A673 (cell line): ENCODE results near the gene ICOS. TPM values are rescaled to one million over a fixed set of nuclear protein-coding genes. Genes with fewer than 3 reads are reported as not detected.

Source experiments
- BruUV-seq: library from RNA; stranded (reverse); fragments of 400-500 nt; replicated peaks from 2 replicates; lab custom pipeline; 2021; lab: Mats Ljungman, UMichigan
- CTCF ChIA-PET: fragments of 300-600 bp; sonication (Branson Sonifier 250); formaldehyde crosslinking; loops from one replicate; lab custom pipeline; 2022; ENCODE audit warnings: antibody characterized with exemption; lab: Charles Lee
- POLR2A ChIA-PET: fragments of 300-600 bp; sonication (Branson Sonifier 250); formaldehyde crosslinking; loops from one replicate; lab custom pipeline; 2022; ENCODE audit warnings: antibody characterized with exemption; ENCODE audit not compliant: low non-redundant PET; lab: Charles Lee
- DNase-seq: peaks from one replicate; pipeline ENCODE4 v3.0.0-alpha.2; 2015; ENCODE audit warnings: low spot score
- H3K27ac ChIP-seq: fragments of 200-600 bp; sonication (generic); 2 replicates; pipeline ENCODE4 v1.5.1; 2016; ENCODE audit warnings: mixed run types, low read depth, mild to moderate bottlenecking, mixed read lengths, antibody characterized with exemption, low read length; ENCODE audit not compliant: poor library complexity, severe bottlenecking
- H3K27me3 ChIP-seq: fragments of 200-600 bp; sonication (generic); replicated peaks from 2 replicates; pipeline ENCODE4 v1.6.1; 2017; ENCODE audit warnings: mixed run types, low read depth, mild to moderate bottlenecking, mixed read lengths, antibody characterized with exemption, low read length; ENCODE audit not compliant: insufficient read depth, poor library complexity
- H3K36me3 ChIP-seq: fragments of 200-600 bp; sonication (generic); 2 replicates; pipeline ENCODE4 v1.6.1; 2016; ENCODE audit warnings: mixed run types, mild to moderate bottlenecking, mixed read lengths, antibody characterized with exemption, low read length; ENCODE audit not compliant: insufficient read depth, poor library complexity, severe bottlenecking
- H3K4me1 ChIP-seq: fragments of 200-600 bp; sonication (generic); 2 replicates; pipeline ENCODE4 v1.6.1; 2017; ENCODE audit warnings: mixed run types, mild to moderate bottlenecking, mixed read lengths, antibody characterized with exemption, low read length; ENCODE audit not compliant: insufficient read depth, poor library complexity, severe bottlenecking
- H3K4me3 ChIP-seq: fragments of 200-600 bp; sonication (generic); 2 replicates; pipeline ENCODE4 v1.5.1; 2016; ENCODE audit warnings: low read depth, mixed run types, mild to moderate bottlenecking, mixed read lengths, low read length; ENCODE audit not compliant: poor library complexity, severe bottlenecking
- H3K9me3 ChIP-seq: fragments of 200-600 bp; sonication (generic); 2 replicates; pipeline ENCODE4 v1.6.1; 2016; ENCODE audit warnings: mixed run types, low read depth, mild to moderate bottlenecking, mixed read lengths, antibody characterized with exemption, low read length; ENCODE audit not compliant: poor library complexity, severe bottlenecking
- CTCF ChIP-seq: fragments of 300-800, 200-600 bp; sonication (generic); conservative IDR thresholded peaks from 2 replicates; pipeline ENCODE4 v1.5.1; 2017; ENCODE audit warnings: low read depth, mild to moderate bottlenecking, antibody characterized with exemption, low read length, moderate library complexity, mixed read lengths
- EZH2 ChIP-seq: fragments of 200-600 bp; sonication (generic); IDR thresholded peaks from 2 replicates; pipeline ENCODE4 v1.6.1; 2017; ENCODE audit warnings: borderline replicate concordance, low read depth, mild to moderate bottlenecking, mixed read lengths, antibody characterized with exemption, low read length; ENCODE audit not compliant: poor library complexity, severe bottlenecking
- intact Hi-C: fragments of 100-400 bp; cut with micrococcal nuclease; formaldehyde crosslinking; loops from one replicate; pipeline ENCODE4 v1.10.0; 2022; ENCODE audit not compliant: unreplicated experiment
- total RNA-seq: library from RNA; stranded (reverse); gene quantifications from 2 replicates; pipeline ENCODE4 v1.2.3, GENCODE V29; 2021

ICOS gene
- total RNA-seq, 1 experiment from 2014 or later: not detected

- TF ChIP-seq CTCF: no peak
- no peak for TF ChIP-seq EZH2
- no TSS peak for BruUV-seq
- CTCF ChIA-PET: no interaction called here
- Histone ChIP-seq H3K27ac (no peak overlapping the region), H3K4me1 (no peaks in the 10 kb centered on the region), H3K4me3 (no peak overlapping the region), H3K9me3 (no peaks in the 10 kb centered on the region), H3K36me3 (no peaks in the 10 kb centered on the region), H3K27me3 (no peaks in the 10 kb centered on the region)
- POLR2A ChIA-PET: no interaction called here
- intact Hi-C loops: no loop called here
- DNase-seq: no peak
Measured at GRCh38 chr2:203889944-203890343, 46.6 kb upstream of the ICOS start.

DNA sequence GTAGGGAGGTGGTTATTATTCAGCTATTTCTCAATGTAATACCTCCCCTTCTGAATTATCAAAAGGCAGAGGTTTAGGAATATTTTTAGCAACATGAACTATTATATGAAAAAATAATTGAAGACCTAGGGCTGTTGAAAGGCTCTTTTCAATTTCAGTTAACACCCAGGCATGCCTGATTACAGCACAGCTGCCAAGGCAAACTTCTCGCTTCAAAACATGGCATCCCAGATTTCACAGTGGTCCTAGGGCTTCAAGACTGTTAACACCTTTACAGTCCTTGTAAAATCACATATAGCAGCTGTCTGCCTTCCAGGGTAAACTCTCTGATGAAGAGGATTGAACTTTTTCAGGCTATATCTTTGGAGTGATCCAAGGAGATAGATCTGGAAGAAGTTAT lies 45.8 kb upstream of the ICOS start:
- no peaks in the 10 kb centered on the region for H3K27me3 ChIP-seq
- H3K9me3 ChIP-seq: no peaks in the 10 kb centered on the region
- POLR2A ChIA-PET: no interaction called here
- BruUV-seq: no TSS peak
- intact Hi-C loops: no loop called here
- no peaks in the 10 kb centered on the region for H3K4me1 ChIP-seq
- CTCF ChIA-PET: no interaction called here
- H3K36me3 ChIP-seq: no peaks in the 10 kb centered on the region
- TF ChIP-seq CTCF: no peak
- no peak for TF ChIP-seq EZH2
- no peak overlapping the region for H3K27ac ChIP-seq
- DNase-seq: no peak
- no peak overlapping the region for H3K4me3 ChIP-seq

DNA sequence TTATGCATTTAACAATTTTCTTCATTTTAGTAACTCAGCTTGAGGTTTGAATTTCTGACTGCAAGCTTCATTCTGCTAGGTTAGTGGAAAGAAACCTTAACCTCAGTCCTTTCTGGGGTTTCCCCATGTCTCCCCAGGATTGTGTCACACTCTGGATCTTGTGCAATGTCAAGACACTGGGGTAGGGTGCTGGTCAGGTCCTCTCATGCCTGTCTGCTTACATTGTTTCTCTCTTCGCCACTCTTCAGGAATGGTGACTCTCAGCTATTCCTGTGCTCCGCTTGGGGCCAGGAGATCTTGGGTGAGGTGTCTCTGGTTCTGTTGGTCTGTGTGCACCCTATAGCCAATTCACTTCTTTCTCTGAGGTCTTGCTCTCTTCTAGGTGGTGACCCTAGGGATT lies 45.1 kb upstream of the ICOS start:
- H3K4me1 ChIP-seq: no peaks in the 10 kb centered on the region
- H3K36me3 ChIP-seq: no peaks in the 10 kb centered on the region
- H3K9me3 ChIP-seq: no peaks in the 10 kb centered on the region
- POLR2A ChIA-PET: no interaction called here
- intact Hi-C loops: no loop called here
- BruUV-seq: no TSS peak
- H3K4me3 ChIP-seq: no peak overlapping the region
- H3K27ac ChIP-seq: no peak overlapping the region
- no peaks in the 10 kb centered on the region for H3K27me3 ChIP-seq
- no peak for TF ChIP-seq CTCF
- TF ChIP-seq EZH2: no peak
- CTCF ChIA-PET: no interaction called here
- DNase-seq: no peak
